ENCODE data around the gene SH3BGRL. TPM values are rescaled to one million over a fixed set of nuclear protein-coding genes. Genes with fewer than 3 reads are reported as not detected.
"Not testable (repeated sequence)": the region's sequence is repeated elsewhere in the genome, so short reads cannot be mapped to it uniquely, and the experiment has no call there.

SH3BGRL gene
- total RNA-seq, 4 donors from 2014 or later: 72.6 to 89.6 (median 79.6) TPM

GRCh38 chrX:81301877-81302276 lies 100.0 kb downstream of the SH3BGRL start:
- no peak for TF ChIP-seq POLR2A (IDR thresholded peaks at IDR 0.05)
- no peak for TF ChIP-seq EP300 (IDR thresholded peaks at IDR 0.05)
- TF ChIP-seq, protein P1, sequence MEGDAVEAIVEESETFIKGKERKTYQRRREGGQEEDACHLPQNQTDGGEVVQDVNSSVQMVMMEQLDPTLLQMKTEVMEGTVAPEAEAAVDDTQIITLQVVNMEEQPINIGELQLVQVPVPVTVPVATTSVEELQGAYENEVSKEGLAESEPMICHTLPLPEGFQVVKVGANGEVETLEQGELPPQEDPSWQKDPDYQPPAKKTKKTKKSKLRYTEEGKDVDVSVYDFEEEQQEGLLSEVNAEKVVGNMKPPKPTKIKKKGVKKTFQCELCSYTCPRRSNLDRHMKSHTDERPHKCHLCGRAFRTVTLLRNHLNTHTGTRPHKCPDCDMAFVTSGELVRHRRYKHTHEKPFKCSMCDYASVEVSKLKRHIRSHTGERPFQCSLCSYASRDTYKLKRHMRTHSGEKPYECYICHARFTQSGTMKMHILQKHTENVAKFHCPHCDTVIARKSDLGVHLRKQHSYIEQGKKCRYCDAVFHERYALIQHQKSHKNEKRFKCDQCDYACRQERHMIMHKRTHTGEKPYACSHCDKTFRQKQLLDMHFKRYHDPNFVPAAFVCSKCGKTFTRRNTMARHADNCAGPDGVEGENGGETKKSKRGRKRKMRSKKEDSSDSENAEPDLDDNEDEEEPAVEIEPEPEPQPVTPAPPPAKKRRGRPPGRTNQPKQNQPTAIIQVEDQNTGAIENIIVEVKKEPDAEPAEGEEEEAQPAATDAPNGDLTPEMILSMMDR (IDR thresholded peaks at IDR 0.05): no peak
- no peak for TF ChIP-seq POLR2AphosphoS5 (IDR thresholded peaks at IDR 0.05)
- Histone ChIP-seq H3K27me3 (no peaks in the 10 kb centered on the region), H3K4me3 (no peak overlapping the region), H3K4me1 (no peaks in the 10 kb centered on the region), H3K9me3 (no peaks in the 10 kb centered on the region), H3K36me3 (no peaks in the 10 kb centered on the region), H3K27ac (no peak overlapping the region)
- 73% methylated on average over 1 of the region's 1 CpG for WGBS
- no peak for DNase-seq (ENCODE audit: low spot score in 2 of 2)

DNA sequence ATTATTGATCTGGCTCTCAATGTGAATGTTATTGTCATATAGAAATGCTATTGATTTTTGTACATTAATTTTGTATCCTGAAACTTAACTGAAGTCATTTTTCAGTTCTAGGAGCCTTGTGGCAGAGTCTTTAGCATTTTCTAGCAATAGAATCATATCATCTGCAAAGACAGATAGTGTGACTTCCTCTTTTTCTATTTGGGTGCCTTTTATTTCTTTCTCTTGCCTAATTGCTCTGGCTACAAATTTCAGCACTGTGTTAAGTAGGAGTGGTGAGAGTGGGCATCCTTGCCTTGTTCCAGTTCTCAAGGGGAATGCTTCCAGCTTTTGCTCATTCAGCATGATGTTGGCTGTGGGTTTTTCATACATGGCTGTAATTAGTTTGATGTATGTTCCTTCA lies 102.7 kb downstream of the SH3BGRL start:
- no peak for TF ChIP-seq POLR2AphosphoS5 (IDR thresholded peaks at IDR 0.05)
- no peak for TF ChIP-seq EP300 (IDR thresholded peaks at IDR 0.05)
- TF ChIP-seq POLR2A (IDR thresholded peaks at IDR 0.05): no peak
- TF ChIP-seq, protein P1 (IDR thresholded peaks at IDR 0.05): no peak
- Histone ChIP-seq H3K27ac (no peak overlapping the region), H3K4me1 (no peaks in the 10 kb centered on the region), H3K4me3 (no peak overlapping the region), H3K27me3 (no peaks in the 10 kb centered on the region), H3K36me3 (no peaks in the 10 kb centered on the region), H3K9me3 (no peaks in the 10 kb centered on the region)
- DNase-seq (ENCODE audit: low spot score in 2 of 2): no peak

- Histone ChIP-seq H3K27ac (no peak overlapping the region), H3K9me3 (no peaks in the 10 kb centered on the region), H3K27me3 (no peaks in the 10 kb centered on the region), H3K4me1 (no peaks in the 10 kb centered on the region), H3K36me3 (no peaks in the 10 kb centered on the region), H3K4me3 (no peak overlapping the region)
- TF ChIP-seq EP300 (IDR thresholded peaks at IDR 0.05) (no peak), POLR2A (IDR thresholded peaks at IDR 0.05) (no peak), POLR2AphosphoS5 (IDR thresholded peaks at IDR 0.05) (no peak)
- TF ChIP-seq, protein P1 (IDR thresholded peaks at IDR 0.05): no peak
- 70% methylated on average over 1 of the region's 1 CpG for WGBS
- no peak for DNase-seq (ENCODE audit: low spot score in 2 of 2)
Observed at GRCh38 chrX:81305240-81305639, 103.3 kb downstream of the SH3BGRL start.

GRCh38 chrX:81308086-81308829 lies 106.4 kb downstream of the SH3BGRL start:
- no peak for DNase-seq (ENCODE audit: low spot score in 2 of 2)
- no peak overlapping the region for H3K27ac ChIP-seq
- H3K4me1 ChIP-seq: no peaks in the 10 kb centered on the region
- H3K27me3 ChIP-seq: no peaks in the 10 kb centered on the region
- no peaks in the 10 kb centered on the region for H3K36me3 ChIP-seq
- 88% methylated on average over 6 of the region's 7 CpGs for WGBS
- no peaks in the 10 kb centered on the region for H3K9me3 ChIP-seq
- H3K4me3 ChIP-seq: no peak overlapping the region
- TF ChIP-seq POLR2AphosphoS5 (IDR thresholded peaks at IDR 0.05) (no peak), EP300 (IDR thresholded peaks at IDR 0.05) (no peak), POLR2A (IDR thresholded peaks at IDR 0.05) (no peak)
- TF ChIP-seq, protein P1 (IDR thresholded peaks at IDR 0.05): no peak

DNA sequence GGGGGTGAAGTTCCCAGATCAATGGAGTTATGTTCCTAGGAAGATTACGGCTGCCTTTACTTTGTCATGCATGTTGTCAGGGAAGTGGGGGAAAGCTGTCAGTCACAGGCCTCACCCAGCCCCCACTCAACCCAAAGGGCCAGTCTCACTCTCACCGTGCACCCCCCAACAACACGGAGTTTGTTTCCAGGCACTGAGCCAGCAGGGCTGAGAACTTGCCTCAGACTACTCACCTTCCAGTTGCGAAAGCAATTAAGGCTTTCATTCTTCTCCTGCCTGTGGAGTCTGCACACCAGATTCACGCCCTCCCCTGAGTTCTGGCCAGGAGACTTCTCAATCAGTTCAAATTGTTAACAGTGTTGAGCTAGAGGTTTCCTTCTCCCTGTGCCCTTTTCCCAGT lies 114.3 kb downstream of the SH3BGRL start:
- H3K36me3 ChIP-seq: no peaks in the 10 kb centered on the region
- DNase-seq (ENCODE audit: low spot score in 2 of 2): no peak
- WGBS: 85% methylated on average over 3 of the region's 5 CpGs

DNA sequence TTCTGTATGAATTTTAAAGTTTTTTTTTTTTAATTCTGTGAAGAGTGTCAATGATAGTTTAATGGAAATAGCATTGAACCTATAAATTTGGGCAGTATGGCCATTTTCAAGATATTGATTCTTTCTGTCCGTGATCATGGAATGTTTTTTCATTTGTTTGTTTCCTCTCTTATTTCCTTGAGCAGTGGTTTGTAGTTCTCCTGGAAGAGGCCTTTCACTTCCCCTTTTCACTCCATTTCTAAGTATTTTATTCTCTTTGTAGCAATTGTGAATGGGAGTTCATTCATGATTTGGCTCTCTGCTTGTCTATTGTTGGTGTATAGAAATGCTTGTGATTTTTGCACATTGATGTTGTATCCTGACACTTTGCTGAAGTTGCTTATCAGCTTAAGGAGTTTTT lies 129.8 kb downstream of the SH3BGRL start:
- not testable (repeated sequence) for H3K4me1 ChIP-seq; H3K36me3 ChIP-seq; H3K9me3 ChIP-seq; H3K4me3 ChIP-seq; DNase-seq (ENCODE audit: low spot score in 2 of 2); H3K27ac ChIP-seq; H3K27me3 ChIP-seq
- 69% methylated on average over 1 of the region's 1 CpG for WGBS

More for the DNA sequence above, 114.3 kb downstream of the SH3BGRL start:
- no peak overlapping the region for H3K4me3 ChIP-seq
- H3K4me1 ChIP-seq: no peaks in the 10 kb centered on the region
- peak overlapping the region; percentile 38 for H3K27ac ChIP-seq
- no peaks in the 10 kb centered on the region for H3K27me3 ChIP-seq
- TF ChIP-seq, protein P1 (IDR thresholded peaks at IDR 0.05): no peak
- TF ChIP-seq POLR2A (IDR thresholded peaks at IDR 0.05): no peak
- TF ChIP-seq POLR2AphosphoS5 (IDR thresholded peaks at IDR 0.05): no peak
- no peak for TF ChIP-seq EP300 (IDR thresholded peaks at IDR 0.05)
- no peaks in the 10 kb centered on the region for H3K9me3 ChIP-seq
